Measurements from ENCODE around the gene NHS. TPM values are rescaled to one million over a fixed set of nuclear protein-coding genes. Genes with fewer than 3 reads are reported as not detected.
"Not testable (repeated sequence)": the region's sequence is repeated elsewhere in the genome, so short reads cannot be mapped to it uniquely, and the experiment has no call there.

Gene NHS
- total RNA-seq, 4 donors from 2014 or later, result 6.9 to 16.9 (median 9.9) TPM

GRCh38 chrX:17563515-17563914 lies 188.5 kb downstream of the NHS start:
- no peak for DNase-seq
- H3K27ac ChIP-seq, result no peak overlapping the region
- H3K36me3 ChIP-seq, result no peaks in the 10 kb centered on the region
- no peak for TF ChIP-seq POLR2A (IDR thresholded peaks at IDR 0.05)
- TF ChIP-seq, protein P1, sequence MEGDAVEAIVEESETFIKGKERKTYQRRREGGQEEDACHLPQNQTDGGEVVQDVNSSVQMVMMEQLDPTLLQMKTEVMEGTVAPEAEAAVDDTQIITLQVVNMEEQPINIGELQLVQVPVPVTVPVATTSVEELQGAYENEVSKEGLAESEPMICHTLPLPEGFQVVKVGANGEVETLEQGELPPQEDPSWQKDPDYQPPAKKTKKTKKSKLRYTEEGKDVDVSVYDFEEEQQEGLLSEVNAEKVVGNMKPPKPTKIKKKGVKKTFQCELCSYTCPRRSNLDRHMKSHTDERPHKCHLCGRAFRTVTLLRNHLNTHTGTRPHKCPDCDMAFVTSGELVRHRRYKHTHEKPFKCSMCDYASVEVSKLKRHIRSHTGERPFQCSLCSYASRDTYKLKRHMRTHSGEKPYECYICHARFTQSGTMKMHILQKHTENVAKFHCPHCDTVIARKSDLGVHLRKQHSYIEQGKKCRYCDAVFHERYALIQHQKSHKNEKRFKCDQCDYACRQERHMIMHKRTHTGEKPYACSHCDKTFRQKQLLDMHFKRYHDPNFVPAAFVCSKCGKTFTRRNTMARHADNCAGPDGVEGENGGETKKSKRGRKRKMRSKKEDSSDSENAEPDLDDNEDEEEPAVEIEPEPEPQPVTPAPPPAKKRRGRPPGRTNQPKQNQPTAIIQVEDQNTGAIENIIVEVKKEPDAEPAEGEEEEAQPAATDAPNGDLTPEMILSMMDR (IDR thresholded peaks at IDR 0.05), result no peak
- 61 to 93% methylated on average over 4 of the region's 4 CpGs for WGBS, 2 donors
- H3K4me3 ChIP-seq (replicated peaks in 1 of 3), result no peak overlapping the region
- intact Hi-C loops (cut with DNase I), result no loop called here
- peaks cover 4 to 18% of the 10 kb centered on the region in 2 donors for H3K4me1 ChIP-seq
- no peaks in the 10 kb centered on the region for H3K27me3 ChIP-seq
- no peaks in the 10 kb centered on the region for H3K9me3 ChIP-seq

DNA sequence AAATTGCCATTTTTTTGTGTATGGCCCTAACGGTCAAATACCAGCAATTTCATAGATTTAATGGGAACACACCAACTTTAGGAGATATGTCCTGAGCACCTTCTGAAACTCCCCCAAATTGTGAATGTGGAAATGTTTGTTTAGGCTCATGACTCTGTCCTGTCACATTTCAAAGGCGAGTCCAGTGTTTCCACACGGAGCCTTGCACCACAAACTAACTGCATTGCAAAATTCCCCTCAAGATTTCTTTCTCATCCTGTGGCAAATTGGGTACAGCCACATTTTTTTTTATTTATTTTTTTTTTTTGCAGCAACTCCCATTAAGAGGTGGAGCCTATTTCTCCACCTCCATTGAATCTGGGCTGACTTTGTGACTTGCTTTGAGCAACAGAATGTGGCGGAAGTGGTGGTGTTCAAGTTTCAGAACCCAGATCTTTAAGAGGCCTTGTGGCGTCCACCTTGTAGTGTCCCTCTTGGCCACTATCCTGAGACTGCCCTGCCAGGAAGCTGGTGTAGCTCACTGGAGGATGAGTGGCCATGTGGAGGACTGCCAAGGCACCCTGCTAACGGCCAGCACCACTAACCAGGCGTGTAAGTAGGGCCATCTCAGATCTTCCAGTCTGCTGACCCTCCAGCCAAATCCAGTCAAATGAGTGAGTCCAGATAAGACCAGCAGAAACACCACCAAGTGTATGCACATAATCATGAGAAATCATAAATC lies 189.8 kb downstream of the NHS start:
- TF ChIP-seq, protein P1 (IDR thresholded peaks at IDR 0.05), result no peak
- TF ChIP-seq POLR2A (IDR thresholded peaks at IDR 0.05), result no peak

DNA sequence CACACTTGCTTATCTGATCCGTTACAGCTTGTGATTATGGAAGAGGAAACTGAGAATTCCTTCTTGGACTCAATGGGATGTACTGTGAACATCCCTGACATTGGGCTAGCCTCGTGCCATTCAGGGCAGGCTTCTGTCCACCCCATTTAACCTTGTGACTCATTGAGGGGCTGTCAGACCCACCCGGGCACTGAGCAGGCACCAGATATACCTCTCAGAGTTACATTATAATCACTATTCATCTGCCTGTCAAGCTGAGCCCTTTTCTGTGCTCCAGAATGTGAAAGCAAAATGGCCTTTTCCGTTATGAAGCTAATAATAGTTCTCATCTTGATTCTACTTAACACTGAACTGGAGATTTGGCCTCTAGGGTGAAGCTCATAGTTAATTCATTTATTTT lies 191.7 kb downstream of the NHS start:
- Histone ChIP-seq H3K4me1 (no peaks in the 10 kb centered on the region), H3K4me3 (replicated peaks in 1 of 3) (no peak overlapping the region), H3K9me3 (no peaks in the 10 kb centered on the region), H3K27me3 (no peaks in the 10 kb centered on the region), H3K27ac (no peak overlapping the region), H3K36me3 (no peaks in the 10 kb centered on the region)
- DNase-seq, result no peak
- WGBS, 2 donors, result 64 to 73% methylated on average over 4 of the region's 4 CpGs
- intact Hi-C loops (cut with DNase I), result no loop called here
- TF ChIP-seq, protein P1 (IDR thresholded peaks at IDR 0.05), result no peak
- no peak for TF ChIP-seq POLR2A (IDR thresholded peaks at IDR 0.05)

More for the DNA sequence above, 189.8 kb downstream of the NHS start:
- intact Hi-C loops (cut with DNase I), result no loop called here
- Histone ChIP-seq H3K27ac (no peak overlapping the region), H3K4me1 (peaks cover 4 to 12% of the 10 kb centered on the region in 2 donors), H3K27me3 (no peaks in the 10 kb centered on the region), H3K4me3 (replicated peaks in 1 of 3) (no peak overlapping the region), H3K9me3 (no peaks in the 10 kb centered on the region), H3K36me3 (no peaks in the 10 kb centered on the region)
- WGBS, 2 donors, result 67 to 75% methylated on average over 7 of the region's 7 CpGs
- peak; percentile 73 for DNase-seq

DNA sequence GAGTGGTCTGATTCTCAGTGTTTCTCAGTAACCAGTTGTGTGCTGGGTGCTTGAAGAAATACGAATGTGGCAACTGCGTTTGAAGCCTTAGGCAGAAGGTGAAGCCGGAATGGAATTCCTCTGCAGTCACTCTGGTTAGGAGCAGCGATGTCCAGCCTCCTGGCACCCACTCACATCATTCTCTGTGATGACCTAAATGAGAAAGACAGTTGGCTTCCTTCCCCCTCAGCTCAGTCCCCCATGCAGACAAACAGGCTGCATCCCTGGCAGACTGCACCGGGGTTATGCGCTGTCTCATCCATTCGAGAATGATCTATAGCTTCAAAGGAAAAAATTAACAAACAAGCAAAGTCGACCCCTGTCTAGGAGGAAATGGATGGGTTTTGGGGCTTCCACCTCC lies 192.2 kb downstream of the NHS start:
- intact Hi-C loops (cut with DNase I), result no loop called here
- Histone ChIP-seq H3K36me3 (no peaks in the 10 kb centered on the region), H3K4me1 (no peaks in the 10 kb centered on the region), H3K27me3 (no peaks in the 10 kb centered on the region), H3K9me3 (no peaks in the 10 kb centered on the region), H3K27ac (no peak overlapping the region), H3K4me3 (replicated peaks in 1 of 3) (no peak overlapping the region)
- DNase-seq, result no peak
- 62 to 63% methylated on average over 8 of the region's 8 CpGs for WGBS, 2 donors
- no peak for TF ChIP-seq POLR2A (IDR thresholded peaks at IDR 0.05)
- TF ChIP-seq, protein P1 (IDR thresholded peaks at IDR 0.05), result no peak

GRCh38 chrX:17567821-17568220 lies 192.8 kb downstream of the NHS start:
- no peak for DNase-seq

DNA sequence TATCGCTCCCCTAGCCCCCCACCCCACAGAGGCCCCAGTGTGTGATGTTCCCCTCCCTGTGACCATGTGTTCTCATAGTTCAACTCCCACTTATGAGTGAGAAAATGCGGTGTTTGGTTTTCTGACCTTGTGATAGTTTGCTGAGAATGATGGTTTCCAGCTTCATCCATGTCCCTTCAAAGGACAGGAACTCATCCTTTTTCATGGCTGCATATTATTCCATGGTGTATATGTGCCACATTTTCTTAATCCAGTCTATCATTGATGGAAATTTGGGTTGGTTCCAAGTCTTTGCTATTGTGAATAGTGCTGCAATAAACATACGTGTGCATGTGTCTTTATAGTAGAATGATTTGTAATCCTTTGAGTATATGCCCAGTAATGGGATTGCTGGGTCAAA lies 193.8 kb downstream of the NHS start:
- not testable (repeated sequence) for H3K9me3 ChIP-seq

More at GRCh38 chrX:17567821-17568220, 192.8 kb downstream of the NHS start:
- no peak for TF ChIP-seq POLR2A (IDR thresholded peaks at IDR 0.05)
- TF ChIP-seq, protein P1 (IDR thresholded peaks at IDR 0.05), result no peak
- Histone ChIP-seq H3K4me1 (no peaks in the 10 kb centered on the region), H3K9me3 (no peaks in the 10 kb centered on the region), H3K4me3 (replicated peaks in 1 of 3) (no peak overlapping the region), H3K36me3 (no peaks in the 10 kb centered on the region), H3K27me3 (no peaks in the 10 kb centered on the region), H3K27ac (no peak overlapping the region)
- intact Hi-C loops (cut with DNase I), result no loop called here
- 25 to 31% methylated on average over 2 of the region's 2 CpGs for WGBS, 2 donors

More for the DNA sequence above, 193.8 kb downstream of the NHS start:
- H3K27ac ChIP-seq; H3K4me1 ChIP-seq; intact Hi-C loops (cut with DNase I); H3K36me3 ChIP-seq; H3K27me3 ChIP-seq; H3K4me3 ChIP-seq (replicated peaks in 1 of 3); DNase-seq: not testable (repeated sequence)
- WGBS, 2 donors, result 92 to 93% methylated on average over 3 of the region's 3 CpGs

Measured in thyroid gland (tissue), 4 donors.